ENCODE data around the gene MRPS2.

DNA sequence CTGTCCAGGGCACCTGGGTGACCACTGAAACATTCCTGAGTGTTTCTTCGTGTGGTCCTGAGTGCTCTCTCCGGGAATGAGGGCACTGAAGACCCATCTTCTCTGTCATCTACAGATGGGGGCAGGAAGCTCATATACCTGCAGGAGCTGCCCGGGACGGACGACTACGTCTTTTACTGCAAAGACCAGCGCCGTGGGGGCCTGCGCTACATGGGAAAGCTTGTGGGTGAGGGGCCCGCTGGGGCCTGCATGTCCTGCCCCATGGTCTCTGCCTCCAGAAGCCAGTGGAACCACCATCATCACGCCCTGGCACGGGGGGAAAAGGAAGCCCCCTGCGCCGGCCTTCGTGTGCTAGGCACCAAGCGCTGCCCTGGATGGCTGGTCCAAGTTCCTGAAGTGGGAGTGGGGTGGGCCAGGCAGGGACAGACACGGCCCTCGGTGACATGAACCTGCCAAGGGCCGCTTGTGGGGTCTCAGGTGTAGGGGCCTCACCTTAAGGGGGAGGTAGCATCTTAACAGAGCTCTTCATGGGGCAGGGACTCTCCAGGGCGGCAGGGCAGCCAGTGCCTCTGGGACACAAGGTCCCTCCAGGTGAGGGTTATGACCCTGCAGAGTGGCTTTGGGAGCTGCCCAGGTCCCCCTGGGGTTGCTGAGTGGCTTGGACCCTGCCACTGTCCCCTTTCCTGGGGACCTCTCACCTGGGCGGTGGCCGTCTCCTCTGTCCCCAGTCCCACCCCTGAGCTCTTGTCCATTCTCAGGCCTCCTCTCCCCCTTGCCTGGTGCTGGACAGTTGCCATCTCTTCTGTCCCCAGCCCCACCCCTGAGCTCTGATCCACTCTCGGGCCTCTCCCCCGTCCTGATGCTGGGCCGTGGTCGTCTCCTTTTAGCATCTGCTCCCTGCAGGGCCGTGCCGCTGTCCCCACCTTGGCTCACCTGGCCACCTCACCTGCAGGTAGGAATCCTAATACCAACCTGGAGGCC lies 47.6 kb downstream of the MRPS2 start:
- TF ChIP-seq, protein P1, sequence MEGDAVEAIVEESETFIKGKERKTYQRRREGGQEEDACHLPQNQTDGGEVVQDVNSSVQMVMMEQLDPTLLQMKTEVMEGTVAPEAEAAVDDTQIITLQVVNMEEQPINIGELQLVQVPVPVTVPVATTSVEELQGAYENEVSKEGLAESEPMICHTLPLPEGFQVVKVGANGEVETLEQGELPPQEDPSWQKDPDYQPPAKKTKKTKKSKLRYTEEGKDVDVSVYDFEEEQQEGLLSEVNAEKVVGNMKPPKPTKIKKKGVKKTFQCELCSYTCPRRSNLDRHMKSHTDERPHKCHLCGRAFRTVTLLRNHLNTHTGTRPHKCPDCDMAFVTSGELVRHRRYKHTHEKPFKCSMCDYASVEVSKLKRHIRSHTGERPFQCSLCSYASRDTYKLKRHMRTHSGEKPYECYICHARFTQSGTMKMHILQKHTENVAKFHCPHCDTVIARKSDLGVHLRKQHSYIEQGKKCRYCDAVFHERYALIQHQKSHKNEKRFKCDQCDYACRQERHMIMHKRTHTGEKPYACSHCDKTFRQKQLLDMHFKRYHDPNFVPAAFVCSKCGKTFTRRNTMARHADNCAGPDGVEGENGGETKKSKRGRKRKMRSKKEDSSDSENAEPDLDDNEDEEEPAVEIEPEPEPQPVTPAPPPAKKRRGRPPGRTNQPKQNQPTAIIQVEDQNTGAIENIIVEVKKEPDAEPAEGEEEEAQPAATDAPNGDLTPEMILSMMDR (IDR thresholded peaks at IDR 0.05) = no peak
- no peak for TF ChIP-seq POLR2A (IDR thresholded peaks at IDR 0.05)
- no peak for TF ChIP-seq POLR2AphosphoS5 (IDR thresholded peaks at IDR 0.05)
